Mammary epithelial cell (primary cell): ENCODE results near the gene LSAMP.

Experiments
- CTCF ChIP-seq, 2 donors: IDR thresholded peaks in 1 of 2; conservative IDR thresholded peaks in 1 of 2; 2 replicates each; pipeline ENCODE4 v1.5.1; 2011 to 2012; ENCODE audit warnings: inconsistent platforms in 2 of 2, low read length in 2 of 2, mild to moderate bottlenecking in 2 of 2, control low read depth in 1 of 2, low read depth in 1 of 2; ENCODE audit not compliant: insufficient read depth in 1 of 2; ENCODE audit errors: extremely low read depth in 1 of 2
- EZH2 ChIP-seq: IDR thresholded peaks from 2 replicates; pipeline ENCODE4 v1.6.1; 2012; ENCODE audit warnings: low read length, inconsistent platforms, borderline replicate concordance

- TF ChIP-seq EZH2, result no peak
- no peak for TF ChIP-seq CTCF (conservative IDR thresholded peaks at IDR 0.05 in 1 of 2, IDR thresholded peaks at IDR 0.05 in 1 of 2; ENCODE audit: extremely low read depth in 1 of 2, insufficient read depth in 1 of 2, low read depth in 1 of 2, low read length in 2 of 2)
Measured at GRCh38 chr3:116230431-116231020, 214.8 kb downstream of the LSAMP start.
